ENCODE measurements around the gene BCLAF3.

DNA sequence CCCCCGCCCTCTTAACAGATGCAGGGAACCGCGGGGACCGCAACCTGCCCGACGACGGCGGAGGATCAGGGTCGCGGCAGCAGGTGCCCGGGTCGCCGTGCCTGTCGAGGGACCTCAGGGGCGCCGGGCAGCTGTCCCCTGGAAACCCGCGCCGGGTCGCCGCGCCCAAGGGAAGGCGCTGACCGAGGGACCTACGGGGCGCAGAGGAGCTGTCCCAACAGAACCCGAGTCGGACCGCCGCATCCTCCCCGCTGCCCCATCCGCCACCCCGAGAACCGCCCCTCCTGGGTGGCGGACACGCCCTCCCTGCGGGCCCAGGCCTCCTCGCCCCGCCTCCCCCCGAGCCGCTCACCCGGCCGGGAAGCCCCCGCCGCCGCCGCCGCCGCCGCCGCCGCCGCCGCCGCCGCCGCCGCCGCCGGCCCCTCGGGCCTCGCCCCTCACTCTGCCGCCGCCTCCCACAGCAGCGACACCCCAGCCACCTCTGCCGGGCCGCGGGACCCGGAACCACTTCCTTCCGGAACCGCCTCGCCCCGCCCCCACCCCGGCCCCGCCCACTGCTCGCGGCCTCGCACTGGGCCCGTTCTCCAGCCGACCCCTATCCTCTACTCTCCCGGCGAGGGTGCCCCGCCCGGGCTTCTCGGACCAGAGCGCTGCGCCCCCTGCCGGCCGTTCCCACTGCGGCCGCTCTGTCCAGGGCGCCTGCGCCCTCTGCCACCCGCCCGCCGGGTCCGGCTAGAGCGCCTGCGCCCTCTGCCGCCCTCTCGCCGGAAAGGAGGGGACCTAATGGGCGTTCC, at the start of gene BCLAF3:
- no peak for TF ChIP-seq ZNF274 (IDR thresholded peaks at IDR 0.05; ENCODE audit: low read depth, low read length)
- TF ChIP-seq YY1 (IDR thresholded peaks at IDR 0.05; ENCODE audit: insufficient read depth, insufficient read length) = no peak
